Tongue (tissue), 2 donors: ENCODE data around the gene NAGK. TPM values are rescaled to one million over a fixed set of nuclear protein-coding genes. Genes with fewer than 3 reads are reported as not detected.
A peak's percentile ranks its signal among the peaks of the same experiment; 100 is the strongest.
"Not testable (repeated sequence)": the region's sequence is repeated elsewhere in the genome, so short reads cannot be mapped to it uniquely, and the experiment has no call there.

Experiments used
- DNase-seq: peaks from one replicate; pipeline ENCODE4 v3.0.0-alpha.2; 2015
- total RNA-seq: library from RNA; depleted of rRNA; stranded (reverse); fragments of >200 nt; gene quantifications from one replicate; pipeline ENCODE4 v1.2.3, GENCODE V29; 2014

The NAGK gene
- 47.3 TPM for total RNA-seq

DNA sequence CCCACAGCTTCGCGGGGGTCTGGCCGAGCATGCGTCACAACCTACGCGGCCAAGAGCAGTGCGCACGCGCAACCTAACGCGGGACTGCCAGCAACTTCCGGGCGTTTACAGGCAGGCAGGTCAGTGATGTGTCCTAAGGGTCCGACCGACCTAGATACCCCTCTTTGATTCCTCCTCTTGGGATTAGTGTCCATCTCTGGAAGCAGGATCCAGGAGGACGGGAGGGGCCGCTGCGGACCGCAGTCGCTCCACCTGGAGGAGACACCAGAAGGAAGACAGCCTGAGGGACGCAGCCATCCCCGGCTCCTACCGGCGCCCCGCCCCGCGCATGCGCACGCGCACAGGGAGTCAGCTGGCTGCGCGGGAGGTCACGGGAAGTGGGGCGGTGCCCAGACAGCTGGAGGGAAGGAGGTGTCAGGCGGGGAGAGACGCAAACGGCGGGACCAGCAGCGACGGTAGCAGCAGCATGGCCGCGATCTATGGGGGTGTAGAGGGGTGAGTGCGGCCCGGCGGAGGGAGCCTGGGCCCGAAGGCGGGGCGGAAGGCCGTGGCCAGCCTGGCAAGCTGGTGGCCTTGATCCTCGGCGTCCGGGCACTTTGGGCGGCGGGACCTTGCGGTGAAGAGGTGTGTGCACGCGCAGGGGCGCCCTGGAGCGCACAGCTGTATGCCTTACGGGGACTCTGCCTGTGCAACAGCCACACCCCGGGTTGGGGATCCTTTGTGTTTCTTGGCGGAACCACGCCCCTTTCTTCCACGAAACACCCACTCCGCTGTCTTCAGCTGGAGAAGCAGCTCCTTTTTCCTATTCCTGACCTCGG, at the start of gene NAGK:
Gene NAGK, plus strand, starts transcription at position 431 of the 818 bp plus-strand sequence. Its CDS starts 36 bp downstream, at position 467.
- peak; percentile 99 for DNase-seq

DNA sequence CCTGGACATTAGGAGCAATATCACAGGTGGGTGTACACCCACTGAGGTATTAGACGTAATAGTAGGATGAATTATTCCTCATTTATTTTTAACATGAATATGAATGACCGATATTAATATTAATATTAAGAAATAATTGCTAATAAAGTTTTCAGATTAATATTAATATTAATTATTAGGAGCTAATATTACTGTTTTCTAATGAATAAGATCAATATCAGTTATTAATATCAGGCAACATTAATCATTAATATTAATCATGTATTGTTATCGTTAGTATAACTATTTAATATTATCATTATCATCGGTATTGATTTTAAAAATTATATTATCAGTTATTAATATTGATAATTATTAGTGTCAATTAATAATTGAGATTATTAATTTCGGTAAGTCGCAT, 48.5 kb upstream of the NAGK start:
- DNase-seq, result not testable (repeated sequence)

DNA sequence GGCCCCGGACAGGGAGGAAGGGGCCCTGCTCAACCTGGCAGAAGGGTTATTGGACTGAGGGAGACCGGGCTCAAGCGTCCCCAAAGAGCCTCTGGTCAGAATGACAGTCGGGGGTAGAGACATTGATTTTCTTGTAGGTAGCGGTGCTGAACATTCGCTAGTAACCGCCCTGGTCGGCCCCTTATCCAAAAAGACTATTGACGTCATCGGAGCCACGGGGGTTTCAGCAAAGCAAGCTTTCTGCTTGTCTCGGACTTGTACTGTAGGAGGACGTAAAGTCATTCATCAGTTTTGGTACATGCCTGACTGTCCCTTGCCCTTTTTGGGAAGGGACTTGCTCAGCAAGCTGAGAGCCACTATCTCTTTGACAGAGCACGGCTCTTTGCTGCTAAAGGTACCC, 47.1 kb upstream of the NAGK start:
- DNase-seq, result not testable (repeated sequence)

DNA sequence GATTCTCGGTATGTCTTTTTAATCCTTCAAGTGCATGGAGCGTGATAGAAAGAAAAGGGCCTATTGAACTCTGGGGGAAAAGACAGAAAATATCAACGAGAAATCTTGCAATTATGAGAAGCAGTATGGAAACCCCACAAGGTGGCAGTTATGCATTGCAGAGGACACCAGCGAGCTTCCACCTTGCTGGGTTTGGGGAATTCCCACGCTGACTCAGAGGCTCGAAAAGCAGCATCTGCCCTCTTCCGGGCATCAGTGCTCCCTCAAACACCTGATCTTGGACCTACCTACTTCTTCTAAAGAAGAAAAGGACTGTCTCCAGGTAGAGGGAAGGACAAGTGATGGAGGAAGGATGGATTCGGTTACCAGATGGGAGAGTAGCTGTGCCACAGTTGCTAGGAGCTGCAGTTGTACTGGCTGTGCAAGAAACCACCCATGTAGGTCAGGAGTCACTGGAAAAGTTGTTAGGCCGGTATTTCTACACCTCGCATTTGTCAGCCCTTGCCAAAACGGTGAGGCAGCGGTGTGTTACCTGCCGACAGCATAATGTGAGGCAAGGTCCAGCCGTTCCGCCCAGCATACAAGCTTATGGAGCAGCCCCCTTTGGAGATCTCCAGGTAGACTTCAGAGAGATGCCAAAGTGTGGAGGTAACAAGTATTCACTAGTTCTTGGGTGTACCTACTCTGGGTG, 44.8 kb upstream of the NAGK start:
- DNase-seq, result peak; percentile 30

DNA sequence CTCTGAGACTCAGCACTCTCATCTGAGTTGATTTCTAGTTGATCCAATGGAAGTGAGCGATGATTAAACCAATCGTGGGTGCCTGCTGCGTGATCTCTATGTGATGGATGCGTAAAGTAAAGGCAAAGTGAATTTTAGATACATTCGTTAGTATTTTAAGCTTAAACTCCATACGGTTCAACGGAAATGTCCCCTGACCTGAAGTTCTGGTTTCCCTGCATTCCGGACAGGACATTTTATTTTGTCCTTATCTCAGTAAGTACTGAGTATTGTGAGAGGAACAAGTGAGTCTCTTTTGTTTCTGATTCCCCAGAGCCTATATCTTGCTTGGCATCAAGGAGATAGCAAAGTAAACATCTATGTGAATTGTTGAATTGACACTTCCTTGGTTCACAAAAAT, 32.2 kb upstream of the NAGK start:
- DNase-seq, result not testable (repeated sequence)

DNA sequence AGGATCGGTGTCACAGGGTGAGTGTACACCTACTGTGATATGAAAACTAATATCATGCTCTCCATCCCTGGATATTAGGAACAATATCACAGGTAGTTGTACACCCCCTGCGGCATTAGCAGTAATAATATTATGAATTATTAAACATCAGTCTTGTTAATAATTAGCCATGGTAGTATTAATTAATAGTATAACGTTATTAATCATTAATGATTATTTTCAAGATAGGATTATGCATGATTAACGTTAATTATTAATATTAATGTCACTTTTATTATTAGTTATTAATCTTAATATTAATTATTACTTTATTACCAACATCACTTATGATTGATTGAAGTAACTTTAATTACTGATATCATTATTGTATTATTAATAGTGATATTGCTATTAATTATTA, 26.2 kb upstream of the NAGK start:
- no peak for DNase-seq

DNA sequence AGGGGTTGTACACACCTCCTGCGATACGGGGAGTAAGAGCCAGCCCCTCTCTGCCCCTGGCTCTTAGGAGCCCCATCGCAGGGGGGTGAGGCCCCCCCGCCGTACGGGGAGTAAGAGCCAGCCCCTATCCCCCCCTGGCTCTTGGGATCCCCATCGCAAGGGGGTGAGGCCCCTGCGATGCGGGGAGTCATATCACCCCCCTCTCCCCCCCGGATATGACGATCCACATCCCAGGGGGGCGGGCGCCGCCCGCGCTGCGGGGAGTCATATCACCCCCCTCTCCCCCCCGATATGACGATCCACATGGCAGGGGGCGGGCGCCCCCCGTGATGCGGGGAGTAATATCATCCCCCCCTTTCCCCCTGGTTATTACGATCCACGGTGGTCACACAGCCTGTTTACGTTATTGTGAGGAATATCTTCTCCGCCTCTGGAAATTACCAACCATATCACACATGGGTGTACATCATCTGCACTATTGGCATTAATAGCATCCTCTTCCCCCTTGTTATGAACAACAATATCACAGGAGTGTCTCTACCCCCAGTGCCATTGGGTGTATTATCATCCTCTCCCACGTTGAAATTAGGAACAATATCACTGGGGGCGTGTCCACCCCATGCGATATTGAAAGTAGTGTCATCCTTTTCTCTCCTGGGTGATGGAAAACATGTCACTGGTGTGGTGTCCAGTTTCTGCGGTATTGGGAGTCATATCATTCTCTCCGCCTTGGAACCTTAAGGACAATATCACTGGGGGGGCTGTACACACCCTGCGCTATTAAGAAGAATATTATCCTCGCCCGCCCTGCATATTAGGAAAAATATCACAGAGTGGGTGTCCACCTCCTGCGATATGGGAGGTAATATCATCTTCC, 24.7 kb upstream of the NAGK start:
- no peak for DNase-seq

DNA sequence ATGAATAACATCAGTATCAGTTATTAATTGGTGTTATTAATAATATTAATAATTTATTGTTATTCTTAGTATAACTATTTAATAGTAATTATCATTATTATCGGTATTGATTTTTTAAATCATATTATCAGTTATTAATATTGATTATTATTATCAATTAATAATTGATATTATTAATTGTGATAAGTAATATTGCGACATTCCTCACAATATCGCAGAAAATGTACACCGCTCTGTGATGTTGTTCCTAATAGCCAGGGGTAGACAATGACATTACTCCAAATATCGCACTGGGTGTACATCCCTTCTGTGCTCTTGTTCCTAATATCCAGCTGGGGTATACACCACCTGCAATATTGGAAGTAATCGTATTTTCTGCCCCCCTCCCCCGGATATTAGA, 23.3 kb upstream of the NAGK start:
- no peak for DNase-seq

DNA sequence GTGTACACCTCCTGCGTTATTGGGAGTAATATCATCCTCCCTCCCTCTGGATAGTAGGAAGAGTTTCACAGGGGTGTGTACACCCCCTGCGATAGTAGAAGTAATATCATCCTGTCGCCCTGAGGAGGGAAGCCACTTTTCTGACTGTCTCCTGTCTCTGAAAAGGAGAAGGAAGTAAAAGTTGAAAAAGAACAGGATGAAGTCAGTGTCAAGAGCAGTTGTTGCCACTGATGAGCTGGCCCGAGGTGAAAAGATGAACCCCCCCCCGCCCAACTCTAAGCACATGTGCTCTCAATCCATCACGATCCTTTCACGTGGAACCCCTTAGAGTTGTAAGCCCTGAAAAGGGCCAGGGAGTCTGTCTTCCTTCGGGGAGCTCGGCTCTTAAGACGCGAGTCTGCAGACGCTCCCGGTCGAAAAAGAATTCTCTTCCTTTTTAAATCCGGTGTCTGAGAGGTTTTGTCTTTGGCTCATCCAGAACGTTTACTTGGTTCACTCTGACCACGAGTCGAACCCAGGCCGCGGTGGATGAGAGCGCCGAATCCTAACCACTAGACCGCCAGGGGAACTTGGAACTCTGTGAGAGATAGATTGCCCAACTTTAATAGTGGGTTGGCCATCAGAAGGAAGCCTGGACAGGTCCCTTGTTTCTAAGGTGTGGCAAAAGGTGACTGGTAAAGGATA, 22.4 kb upstream of the NAGK start:
- no peak for DNase-seq

DNA sequence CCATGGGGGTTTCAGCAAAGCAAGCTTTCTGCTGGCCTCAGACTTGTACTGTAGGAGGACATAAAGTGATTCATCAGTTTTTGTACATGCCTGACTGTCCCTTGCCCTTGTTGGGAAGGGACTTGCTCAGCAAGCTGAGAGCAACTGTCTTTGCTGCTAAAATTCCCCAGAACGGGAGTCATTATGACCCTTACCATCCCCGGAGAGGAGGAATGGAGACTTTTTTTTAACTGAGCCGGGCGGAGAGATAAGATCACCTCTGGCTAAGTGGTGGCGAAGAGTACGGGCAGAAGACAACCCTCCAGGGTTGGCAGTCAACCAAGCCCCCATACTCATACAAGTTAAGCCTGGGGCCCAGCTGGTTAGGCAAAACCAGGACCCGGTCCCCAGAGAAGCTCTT, 20.4 kb upstream of the NAGK start:
- no peak for DNase-seq

DNA sequence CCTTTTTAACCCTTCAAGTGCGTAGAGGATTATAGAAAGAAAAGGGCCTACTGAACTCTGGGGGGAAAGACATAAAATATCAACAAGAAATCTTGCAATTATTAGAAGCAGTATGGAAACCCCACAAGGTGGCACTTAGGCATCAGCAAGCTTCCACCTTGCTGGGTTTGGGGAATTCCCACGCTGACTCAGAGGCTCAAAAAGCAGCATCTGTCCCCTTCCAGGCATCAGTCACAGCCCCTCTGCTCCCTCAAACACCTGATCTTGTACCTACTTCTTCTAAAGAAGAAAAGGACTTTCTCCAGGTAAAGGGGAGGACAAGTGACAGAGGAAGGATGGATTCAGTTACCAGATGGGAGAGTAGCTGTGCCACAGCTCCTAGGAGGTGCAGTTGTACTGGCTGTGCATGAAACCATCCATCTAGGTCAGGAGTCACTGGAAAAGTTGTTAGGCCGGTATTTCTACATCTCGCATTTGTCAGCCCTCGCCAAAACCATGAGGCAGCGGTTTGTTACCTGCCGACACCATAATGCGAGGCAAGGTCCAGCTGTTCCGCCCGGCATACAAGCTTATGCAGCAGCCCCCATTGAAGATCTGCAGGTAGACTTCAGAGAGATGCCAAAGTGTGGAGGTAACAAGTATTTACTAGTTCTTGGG, 18.6 kb upstream of the NAGK start:
- DNase-seq, result not testable (repeated sequence)

DNA sequence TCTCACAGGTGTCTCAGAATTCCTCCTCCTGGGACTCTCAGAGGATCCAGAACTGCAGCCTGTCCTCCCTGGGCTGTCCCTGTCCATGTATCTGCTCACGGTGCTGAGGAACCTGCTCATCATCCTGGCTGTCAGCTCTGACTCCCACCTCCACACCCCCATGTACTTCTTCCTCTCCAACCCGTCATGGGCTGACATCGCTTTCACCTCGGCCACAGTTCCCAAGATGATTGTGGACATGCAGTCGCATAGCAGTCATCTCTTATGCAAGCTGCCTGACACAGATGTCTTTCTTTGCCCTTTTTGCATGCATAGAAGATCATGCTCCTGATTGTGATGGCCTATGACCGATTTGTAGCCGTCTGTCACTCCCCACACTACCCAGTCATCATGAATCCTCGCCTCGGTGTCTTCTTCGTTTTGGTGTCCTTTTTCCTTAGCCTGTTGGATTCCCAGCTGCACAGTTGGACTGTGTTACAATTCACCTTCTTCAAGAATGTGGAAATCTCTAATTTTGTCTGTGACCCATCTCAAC, 13.2 kb upstream of the NAGK start:
- not testable (repeated sequence) for DNase-seq

DNA sequence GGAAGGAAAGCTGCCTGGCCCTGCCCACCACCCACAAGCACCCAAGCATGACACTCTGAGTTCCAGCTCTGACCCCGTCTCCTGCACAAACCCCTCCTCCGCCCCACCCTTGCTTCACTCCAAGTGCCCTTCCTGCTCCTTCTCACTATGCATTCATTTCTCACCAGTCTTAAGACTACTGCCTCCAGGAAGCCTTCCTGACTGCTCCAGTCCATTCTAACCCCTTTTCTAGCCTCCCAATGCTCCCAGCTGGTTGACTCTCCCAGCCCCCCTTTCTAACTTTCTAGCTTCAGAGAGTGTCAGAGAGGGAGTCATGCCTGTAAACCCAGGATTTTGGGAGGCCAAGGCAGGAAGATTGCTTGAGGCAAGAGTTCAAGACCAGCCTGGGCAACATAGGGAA, 8.2 kb upstream of the NAGK start:
- no peak for DNase-seq

DNA sequence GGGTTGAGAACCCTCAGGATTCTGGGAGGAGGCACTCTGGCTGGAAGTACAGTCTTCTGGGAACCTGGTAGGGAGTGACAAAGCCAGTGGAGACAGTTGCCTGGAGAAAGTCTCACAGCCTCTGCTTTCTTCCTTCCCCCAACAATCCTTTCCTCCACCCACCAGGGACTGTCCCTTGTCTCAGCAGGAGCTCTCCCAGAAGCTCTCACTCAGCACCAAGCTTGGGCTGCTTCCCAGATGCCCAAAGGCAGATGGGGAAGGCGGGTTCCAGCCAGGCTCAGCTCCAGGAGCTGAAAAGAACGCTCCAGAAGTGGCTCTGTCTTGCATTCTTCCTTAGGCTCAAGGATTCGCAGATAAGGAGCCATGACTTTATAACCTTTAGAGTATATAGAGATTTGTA, 7.6 kb upstream of the NAGK start:
- DNase-seq, result no peak

DNA sequence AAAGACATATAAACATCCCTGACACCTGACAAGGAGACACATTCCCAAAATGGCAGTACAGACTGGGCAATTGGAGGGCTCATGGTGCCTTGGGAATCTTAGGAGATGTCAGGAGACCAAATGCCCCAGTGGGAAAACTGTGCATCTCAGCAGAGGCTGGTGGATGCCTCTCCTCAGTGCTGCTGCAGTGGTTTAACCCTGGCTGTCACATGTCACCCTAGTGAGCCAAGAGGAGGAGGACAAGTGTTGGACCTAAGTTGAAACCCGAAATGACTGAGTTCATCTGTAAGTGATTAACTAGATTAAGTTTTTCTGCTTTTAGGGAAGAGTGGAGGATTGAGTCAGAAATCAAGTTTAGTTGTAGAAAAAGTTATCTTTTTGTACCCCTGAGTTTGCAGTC, 5.2 kb upstream of the NAGK start:
- no peak for DNase-seq

DNA sequence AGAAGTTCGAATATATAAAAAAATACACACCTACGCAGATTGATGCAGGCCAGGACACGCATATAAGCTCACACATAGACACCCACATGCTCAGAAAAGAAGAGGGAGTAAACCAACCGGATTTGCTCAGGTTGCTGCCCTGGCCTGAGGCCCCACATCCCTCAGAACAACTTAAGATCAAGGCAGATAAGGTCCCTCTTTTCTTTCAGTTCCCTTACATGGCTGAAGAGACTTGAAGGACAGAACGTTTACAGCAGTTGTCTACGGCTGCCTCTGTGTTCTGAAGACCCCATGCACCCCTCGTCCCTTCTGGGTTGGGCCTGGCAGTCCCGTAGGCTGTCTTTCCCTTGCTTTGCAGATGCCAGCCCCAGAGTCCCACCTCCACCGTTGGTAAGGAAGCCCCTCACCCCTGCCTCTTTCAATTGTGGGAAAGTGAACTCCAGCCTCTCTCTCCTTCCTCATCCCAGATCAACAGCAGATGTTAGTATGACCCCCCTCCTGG, 4.3 kb upstream of the NAGK start:
- peak; percentile 57 for DNase-seq

DNA sequence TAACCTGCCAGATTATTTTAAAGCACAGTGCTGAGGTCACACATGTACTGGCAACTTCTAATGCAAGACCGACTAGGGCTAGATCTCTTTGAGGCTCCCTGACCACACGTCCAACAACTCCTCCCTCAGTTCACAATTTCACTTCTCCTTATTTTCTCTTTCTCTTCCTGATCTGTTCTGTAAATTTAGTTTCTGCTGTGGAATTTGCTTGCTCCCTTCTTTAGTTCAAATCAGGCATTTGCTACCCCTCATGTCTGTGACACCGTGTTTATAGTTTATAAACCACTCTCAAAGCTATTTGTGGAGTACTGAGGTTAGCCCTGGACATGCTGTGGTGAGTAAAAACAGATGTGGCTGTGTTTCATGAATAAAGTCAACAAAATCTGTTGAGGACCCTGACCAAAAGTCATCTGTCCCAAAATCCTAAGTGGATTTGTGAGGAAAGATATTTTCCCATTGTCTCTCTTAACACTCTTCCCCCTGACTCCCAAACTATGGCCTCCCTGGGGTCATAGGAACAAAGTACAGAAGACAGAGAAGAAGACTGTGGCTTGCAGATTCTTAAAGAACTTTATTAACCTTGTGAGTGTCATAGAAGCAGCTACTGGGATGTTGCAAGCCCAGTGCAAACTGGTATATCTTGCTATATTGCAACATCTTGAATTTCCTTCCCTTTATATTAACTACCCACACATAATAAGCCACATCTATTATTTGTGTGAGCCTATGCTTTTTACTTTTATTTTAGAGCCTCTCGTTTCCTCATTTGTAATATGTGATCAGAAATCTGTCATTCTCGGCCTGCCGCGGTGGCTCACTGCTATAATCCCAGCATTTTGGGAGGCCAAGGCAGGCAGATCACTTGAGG, 3.5 kb upstream of the NAGK start:
- DNase-seq, result no peak

DNA sequence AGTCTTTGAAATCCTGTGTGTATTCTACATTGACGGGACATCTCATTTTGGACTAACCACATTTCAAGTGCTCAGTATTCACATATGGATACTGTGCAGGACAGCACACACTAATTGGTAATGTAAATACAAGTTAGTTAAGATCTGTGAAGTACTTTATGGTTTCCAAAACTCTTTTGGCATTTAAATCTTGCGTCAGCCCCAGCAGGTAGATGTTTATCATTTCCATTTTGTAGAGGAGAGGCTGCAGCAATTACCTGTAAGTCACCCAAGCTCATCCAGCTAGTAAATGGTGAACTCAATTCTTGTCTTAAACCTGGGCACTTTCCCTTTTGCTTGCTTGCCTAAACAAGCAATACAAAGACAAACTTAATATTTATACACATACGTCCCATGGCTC, 1.6 kb upstream of the NAGK start:
- no peak for DNase-seq

DNA sequence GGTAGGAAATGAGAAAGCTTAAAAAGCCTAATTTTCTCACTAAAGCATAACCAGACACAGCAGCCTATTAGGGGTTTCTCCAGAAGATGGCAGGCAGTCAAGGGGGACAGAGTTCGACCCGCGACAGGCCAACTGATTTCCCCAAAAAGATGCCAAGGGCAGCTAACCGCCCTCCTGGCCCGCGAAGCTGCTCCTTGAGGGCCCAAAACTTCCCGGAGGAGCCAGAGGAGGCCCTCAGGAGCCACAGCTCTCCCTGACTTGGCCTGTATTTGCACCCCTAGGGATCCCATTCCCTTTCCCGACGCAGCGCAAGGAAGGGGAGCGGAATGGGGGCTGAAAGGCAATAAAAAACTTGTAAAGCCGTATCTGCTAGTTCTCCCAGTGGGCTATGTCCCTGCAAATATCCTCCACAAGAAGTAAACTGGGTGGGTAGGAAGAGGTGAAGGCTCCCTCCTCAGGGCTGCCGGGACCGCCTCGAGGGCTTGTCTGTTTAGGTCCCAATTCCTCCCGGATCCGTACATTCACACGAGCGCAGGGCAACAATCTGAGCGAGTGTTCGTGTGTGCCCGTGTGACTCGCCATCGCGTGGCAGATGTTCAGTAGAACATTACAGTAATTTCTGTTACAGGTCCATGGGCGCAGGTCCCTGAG, 756 bp upstream of the NAGK start:
- peak; percentile 35 for DNase-seq

DNA sequence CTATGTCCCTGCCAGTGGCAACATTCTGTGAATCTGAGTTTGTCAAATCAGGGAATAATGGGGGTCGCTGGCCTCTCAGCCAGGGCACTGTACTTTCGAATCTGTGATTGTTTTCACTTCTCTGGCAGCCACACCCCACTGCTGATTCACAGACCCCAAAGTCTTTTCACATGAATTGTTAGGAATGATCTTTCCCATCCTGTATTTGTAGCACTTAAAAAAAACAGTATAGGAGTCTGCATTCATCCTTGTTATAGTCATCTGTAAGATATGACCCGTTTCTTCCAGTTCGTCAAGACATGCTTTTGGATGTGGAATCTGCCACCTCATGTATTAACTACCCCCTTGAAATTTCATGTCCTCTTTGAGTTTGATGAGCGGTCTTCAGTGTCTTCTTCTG, 928 bp downstream of the NAGK start:
- DNase-seq, result no peak
